HepG2 (cell line): ENCODE results near the gene HMBS. TPM values are rescaled to one million over a fixed set of nuclear protein-coding genes. Genes with fewer than 3 reads are reported as not detected.

Experiments
- ATF6 ChIP-seq: sonication (generic); formaldehyde crosslinking; conservative IDR thresholded peaks from 2 replicates; pipeline ENCODE4 v1.4.0; 2020; ENCODE audit warnings: missing genetic modification reagents
- BRCA1 ChIP-seq: sonication (generic); formaldehyde crosslinking; IDR thresholded peaks from 2 replicates; pipeline ENCODE4 v1.4.0; 2020; ENCODE audit warnings: missing genetic modification reagents
- CBX2 ChIP-seq, 2 experiments: fragments of 200-600 bp in 1 of 2; sonication (generic); formaldehyde crosslinking in 1 of 2; IDR thresholded peaks; 2 replicates each; pipeline versions ENCODE4 v1.7.0 to v1.8.1; 2018 to 2022; ENCODE audit warnings: low read depth in 2 of 2, low read length in 1 of 2, mild to moderate bottlenecking in 1 of 2, missing genetic modification reagents in 1 of 2
- HNRNPK ChIP-seq: fragments of 200-400 bp; formaldehyde crosslinking; IDR thresholded peaks from 2 replicates; pipeline ENCODE4 v1.6.1; 2018; ENCODE audit warnings: low read length, low read depth, moderate library complexity, mild to moderate bottlenecking; ENCODE audit not compliant: poor library complexity, severe bottlenecking
- SNAPC5 ChIP-seq: sonication (generic); formaldehyde crosslinking; IDR thresholded peaks from 2 replicates; pipeline ENCODE4 v1.8.1; 2023; ENCODE audit warnings: mild to moderate bottlenecking, missing genetic modification reagents, borderline replicate concordance
- SRSF1 ChIP-seq: fragments of 200-400 bp; formaldehyde crosslinking; optimal IDR thresholded peaks from 2 replicates; pipeline ENCODE3; 2017; ENCODE audit warnings: mild to moderate bottlenecking, low read depth, low read length, moderate library complexity
- SRSF4 ChIP-seq: fragments of 200-400 bp; formaldehyde crosslinking; IDR thresholded peaks from one replicate; pipeline ENCODE4 v1.6.1; 2018; ENCODE audit warnings: mild to moderate bottlenecking, low read depth, low read length, moderate library complexity; ENCODE audit not compliant: poor library complexity, severe bottlenecking
- U2AF2 ChIP-seq: fragments of 200-400 bp; formaldehyde crosslinking; IDR thresholded peaks from 2 replicates; pipeline ENCODE4 v1.6.1; 2017; ENCODE audit warnings: low read depth, mild to moderate bottlenecking, low read length
- ZBED4 ChIP-seq: sonication (generic); formaldehyde crosslinking; IDR thresholded peaks from 2 replicates; pipeline ENCODE4 v1.4.0; 2020; ENCODE audit warnings: missing genetic modification reagents, borderline replicate concordance
- ZFP41 ChIP-seq: sonication (generic); formaldehyde crosslinking; IDR thresholded peaks from 2 replicates; pipeline ENCODE4 v1.4.0; 2020; ENCODE audit warnings: mild to moderate bottlenecking, missing genetic modification reagents, borderline replicate concordance
- ZNF20 ChIP-seq: sonication (generic); formaldehyde crosslinking; IDR thresholded peaks from 2 replicates; pipeline ENCODE4 v1.4.0; 2020; ENCODE audit warnings: mild to moderate bottlenecking, moderate library complexity, missing genetic modification reagents
- ZNF331 ChIP-seq: sonication (generic); formaldehyde crosslinking; IDR thresholded peaks from 2 replicates; pipeline ENCODE4 v1.4.0; 2020; ENCODE audit warnings: missing genetic modification reagents
- ZNF737 ChIP-seq: sonication (generic); formaldehyde crosslinking; IDR thresholded peaks from 2 replicates; pipeline ENCODE4 v1.5.0; 2020; ENCODE audit warnings: missing genetic modification reagents, mild to moderate bottlenecking, borderline replicate concordance
- ZNF768 ChIP-seq: sonication (generic); formaldehyde crosslinking; IDR thresholded peaks from 2 replicates; pipeline ENCODE4 v1.4.0; 2020; ENCODE audit warnings: missing genetic modification reagents
- ZNF891 ChIP-seq: sonication (generic); formaldehyde crosslinking; IDR thresholded peaks from 2 replicates; pipeline ENCODE4 v1.5.0; 2020; ENCODE audit warnings: mild to moderate bottlenecking, missing genetic modification reagents
- polyA plus RNA-seq, 8 experiments: library from polyadenylated mRNA; depleted of rRNA in 3 of 8; stranded (reverse) in 7 of 8; unstranded in 1 of 8; fragments of >200 nt; fragmentation: Illumina TruSeq in 4 of 8; extraction: Trizol in 4 of 8; gene quantifications; 2 replicates each; pipeline versions ENCODE4 v1.2.1 to v1.2.3, GENCODE V29; 2011 to 2016; ENCODE audit warnings: low read depth in 4 of 8, missing spikeins in 1 of 8, mixed read lengths in 1 of 8; ENCODE audit not compliant: insufficient read depth in 1 of 8
- total RNA-seq, 5 experiments: library from RNA; depleted of rRNA; stranded (reverse); fragments of >200 nt; fragmentation: Illumina TruSeq; extraction: Trizol; gene quantifications; 2 replicates each; pipeline ENCODE4 v1.2.3, GENCODE V29; 2016; ENCODE audit warnings: low read depth in 1 of 5
- TF ChIP-seq, protein P1 (sequence below): sonication (generic); formaldehyde crosslinking; IDR thresholded peaks from 2 replicates; pipeline ENCODE4 v1.4.0; 2020; ENCODE audit warnings: mild to moderate bottlenecking, missing genetic modification reagents, borderline replicate concordance
- TF ChIP-seq, protein P2 (sequence below): sonication (generic); formaldehyde crosslinking; IDR thresholded peaks from 2 replicates; pipeline ENCODE4 v1.5.0; 2020; ENCODE audit warnings: missing genetic modification reagents, mild to moderate bottlenecking, borderline replicate concordance
- TF ChIP-seq, protein P3 (sequence below): sonication (generic); formaldehyde crosslinking; IDR thresholded peaks from 2 replicates; pipeline ENCODE4 v1.5.0; 2020; ENCODE audit warnings: missing genetic modification reagents

HMBS gene
- total and polyA plus RNA-seq, 2 of the 13 experiments (the other 11 are each of a cell fraction or from before 2014, with no cell fraction given): 9.4 to 46.9 TPM

GRCh38 chr11:119095066-119095880, 10.6 kb downstream of the HMBS start (continued):
- TF ChIP-seq SRSF4: peak; percentile 74
- TF ChIP-seq ZNF891 (CRISPR knock-in tag): peak; percentile 98
- TF ChIP-seq ZNF737 (CRISPR knock-in tag): no peak
- TF ChIP-seq ZNF768 (CRISPR knock-in tag): peak; percentile 83
- 0 out of 2 replicates have a peak, but pooled peaks have one; percentile 39 for TF ChIP-seq ATF6
- TF ChIP-seq, protein P1, sequence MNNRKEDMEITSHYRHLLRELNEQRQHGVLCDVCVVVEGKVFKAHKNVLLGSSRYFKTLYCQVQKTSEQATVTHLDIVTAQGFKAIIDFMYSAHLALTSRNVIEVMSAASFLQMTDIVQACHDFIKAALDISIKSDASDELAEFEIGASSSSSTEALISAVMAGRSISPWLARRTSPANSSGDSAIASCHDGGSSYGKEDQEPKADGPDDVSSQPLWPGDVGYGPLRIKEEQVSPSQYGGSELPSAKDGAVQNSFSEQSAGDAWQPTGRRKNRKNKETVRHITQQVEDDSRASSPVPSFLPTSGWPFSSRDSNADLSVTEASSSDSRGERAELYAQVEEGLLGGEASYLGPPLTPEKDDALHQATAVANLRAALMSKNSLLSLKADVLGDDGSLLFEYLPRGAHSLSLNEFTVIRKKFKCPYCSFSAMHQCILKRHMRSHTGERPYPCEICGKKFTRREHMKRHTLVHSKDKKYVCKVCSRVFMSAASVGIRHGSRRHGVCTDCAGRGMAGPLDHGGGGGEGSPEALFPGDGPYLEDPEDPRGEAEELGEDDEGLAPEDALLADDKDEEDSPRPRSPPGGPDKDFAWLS (CRISPR knock-in tag): no peak
- TF ChIP-seq U2AF2: no peak
- TF ChIP-seq ZNF20 (CRISPR knock-in tag): peak; percentile 53; the same call in 1 of the 2 replicates
- TF ChIP-seq SNAPC5 (CRISPR knock-in tag): peak; percentile 92; the same call in 1 of the 2 replicates
- TF ChIP-seq ZNF331 (CRISPR knock-in tag): peak; percentile 11
- TF ChIP-seq ZFP41: peak; percentile 78; the same call in 1 of the 2 replicates
- no peak for TF ChIP-seq ZBED4 (CRISPR knock-in tag)
- no peak; the same call in 1 of the 2 replicates for TF ChIP-seq BRCA1 (CRISPR knock-in tag)
- TF ChIP-seq, protein P2, sequence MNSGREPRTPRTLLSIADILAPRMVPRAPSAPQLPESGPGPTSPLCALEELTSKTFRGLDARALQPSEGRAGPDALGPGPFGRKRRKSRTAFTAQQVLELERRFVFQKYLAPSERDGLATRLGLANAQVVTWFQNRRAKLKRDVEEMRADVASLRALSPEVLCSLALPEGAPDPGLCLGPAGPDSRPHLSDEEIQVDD (CRISPR knock-in tag): no peak
- TF ChIP-seq SRSF1: peak; percentile 35
- TF ChIP-seq, protein P3, sequence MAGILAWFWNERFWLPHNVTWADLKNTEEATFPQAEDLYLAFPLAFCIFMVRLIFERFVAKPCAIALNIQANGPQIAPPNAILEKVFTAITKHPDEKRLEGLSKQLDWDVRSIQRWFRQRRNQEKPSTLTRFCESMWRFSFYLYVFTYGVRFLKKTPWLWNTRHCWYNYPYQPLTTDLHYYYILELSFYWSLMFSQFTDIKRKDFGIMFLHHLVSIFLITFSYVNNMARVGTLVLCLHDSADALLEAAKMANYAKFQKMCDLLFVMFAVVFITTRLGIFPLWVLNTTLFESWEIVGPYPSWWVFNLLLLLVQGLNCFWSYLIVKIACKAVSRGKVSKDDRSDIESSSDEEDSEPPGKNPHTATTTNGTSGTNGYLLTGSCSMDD (CRISPR knock-in tag): peak; percentile 47; the same call in 1 of the 2 replicates
- TF ChIP-seq HNRNPK: no peak
- no peak for TF ChIP-seq CBX2 (IDR thresholded peaks at IDR 0.05; ENCODE audit: low read depth, low read length)
- no peak for TF ChIP-seq CBX2 (CRISPR knock-in tag; IDR thresholded peaks at IDR 0.05; ENCODE audit: low read depth)
